ENCODE data around the gene DGCR6L.
"Not testable (repeated sequence)": the region's sequence is repeated elsewhere in the genome, so short reads cannot be mapped to it uniquely, and the experiment has no call there.

Gene DGCR6L

DNA sequence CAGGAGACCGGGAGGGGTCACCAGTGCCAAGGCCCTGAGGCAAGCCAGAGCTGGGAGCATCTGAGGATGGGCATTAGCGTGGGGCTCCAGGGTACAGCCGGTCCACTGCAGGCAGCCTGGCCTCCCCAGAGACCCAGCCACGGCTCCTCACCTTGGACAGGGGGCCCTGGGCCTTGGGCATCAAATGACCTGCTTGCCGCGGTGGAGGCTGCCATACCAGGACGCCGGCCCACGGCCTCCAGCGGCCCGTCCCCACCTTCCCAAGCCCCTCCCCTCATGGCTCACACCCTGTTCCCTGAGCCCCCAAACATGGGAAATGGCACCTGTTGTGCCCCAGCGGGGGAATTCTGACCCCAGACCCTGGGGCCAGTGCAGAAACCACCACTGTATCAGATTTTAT is 39.0 kb downstream of the DGCR6L start:
- H3K4me1 ChIP-seq, result peaks cover 9% of the 10 kb centered on the region
- H3K4me3 ChIP-seq (ENCODE audit: low read depth, low read length), result no peak overlapping the region
- TF ChIP-seq, protein P1, sequence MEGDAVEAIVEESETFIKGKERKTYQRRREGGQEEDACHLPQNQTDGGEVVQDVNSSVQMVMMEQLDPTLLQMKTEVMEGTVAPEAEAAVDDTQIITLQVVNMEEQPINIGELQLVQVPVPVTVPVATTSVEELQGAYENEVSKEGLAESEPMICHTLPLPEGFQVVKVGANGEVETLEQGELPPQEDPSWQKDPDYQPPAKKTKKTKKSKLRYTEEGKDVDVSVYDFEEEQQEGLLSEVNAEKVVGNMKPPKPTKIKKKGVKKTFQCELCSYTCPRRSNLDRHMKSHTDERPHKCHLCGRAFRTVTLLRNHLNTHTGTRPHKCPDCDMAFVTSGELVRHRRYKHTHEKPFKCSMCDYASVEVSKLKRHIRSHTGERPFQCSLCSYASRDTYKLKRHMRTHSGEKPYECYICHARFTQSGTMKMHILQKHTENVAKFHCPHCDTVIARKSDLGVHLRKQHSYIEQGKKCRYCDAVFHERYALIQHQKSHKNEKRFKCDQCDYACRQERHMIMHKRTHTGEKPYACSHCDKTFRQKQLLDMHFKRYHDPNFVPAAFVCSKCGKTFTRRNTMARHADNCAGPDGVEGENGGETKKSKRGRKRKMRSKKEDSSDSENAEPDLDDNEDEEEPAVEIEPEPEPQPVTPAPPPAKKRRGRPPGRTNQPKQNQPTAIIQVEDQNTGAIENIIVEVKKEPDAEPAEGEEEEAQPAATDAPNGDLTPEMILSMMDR (IDR thresholded peaks at IDR 0.05; ENCODE audit: low read depth, low read length), result no peak
- DNase-seq, result no peak
- no peaks in the 10 kb centered on the region for H3K9me3 ChIP-seq
- H3K36me3 ChIP-seq, result no peaks in the 10 kb centered on the region
- H3K27me3 ChIP-seq, result no peaks in the 10 kb centered on the region

GRCh38 chr22:20280163-20280562 is 39.7 kb downstream of the DGCR6L start:
- not testable (repeated sequence) for DNase-seq, H3K9me3 ChIP-seq

GRCh38 chr22:20279662-20280134 is 40.2 kb downstream of the DGCR6L start:
- H3K4me1 ChIP-seq, result peaks cover 9% of the 10 kb centered on the region
- H3K4me3 ChIP-seq (ENCODE audit: low read depth, low read length), result no peak overlapping the region
- TF ChIP-seq, protein P1 (IDR thresholded peaks at IDR 0.05; ENCODE audit: low read depth, low read length), result no peak
- H3K36me3 ChIP-seq, result no peaks in the 10 kb centered on the region
- H3K9me3 ChIP-seq, result no peaks in the 10 kb centered on the region
- no peak for DNase-seq
- no peaks in the 10 kb centered on the region for H3K27me3 ChIP-seq

More at GRCh38 chr22:20280163-20280562, 39.7 kb downstream of the DGCR6L start:
- H3K4me3 ChIP-seq (ENCODE audit: low read depth, low read length); H3K36me3 ChIP-seq; H3K27me3 ChIP-seq; H3K4me1 ChIP-seq: not testable (repeated sequence)

DNA sequence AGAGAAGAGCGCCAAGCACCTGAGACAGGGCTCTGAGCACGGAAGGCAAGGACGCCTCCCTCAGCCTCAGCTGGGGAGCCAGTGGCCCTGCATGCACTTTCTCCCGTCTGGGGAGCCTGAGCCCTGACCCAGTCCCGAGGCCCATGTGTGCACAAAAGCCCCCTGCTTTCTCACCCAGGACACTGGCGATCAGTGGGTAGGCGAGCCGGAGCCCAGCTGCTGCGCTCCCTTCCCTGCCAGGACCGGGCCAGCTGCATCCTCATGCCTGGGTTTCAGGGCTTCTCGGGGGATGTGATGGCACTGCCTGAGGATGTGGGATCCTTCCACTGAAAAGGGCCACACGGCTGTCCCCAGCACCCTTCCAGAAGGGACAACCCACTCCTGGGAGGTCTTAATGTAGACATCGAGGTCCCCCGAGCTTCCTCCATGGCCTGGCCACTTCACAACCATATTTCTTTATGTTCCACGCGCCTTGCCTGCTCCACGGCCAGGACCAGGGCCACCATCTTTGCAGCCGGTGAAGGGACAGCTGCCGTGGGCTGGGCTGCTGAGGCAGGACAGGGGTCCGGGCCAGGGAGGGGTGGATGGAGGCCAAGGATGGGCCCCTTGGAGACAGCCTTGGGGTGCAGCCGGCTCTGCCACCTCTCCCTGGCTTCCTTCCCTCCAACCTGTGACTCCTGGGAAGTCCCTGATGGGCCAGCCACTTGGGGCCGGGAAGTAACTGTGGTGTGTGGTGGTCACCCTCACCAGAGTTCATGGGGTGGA is 41.0 kb downstream of the DGCR6L start:
- not testable (repeated sequence) for H3K4me1 ChIP-seq; DNase-seq; H3K4me3 ChIP-seq (ENCODE audit: low read depth, low read length); H3K9me3 ChIP-seq; H3K27me3 ChIP-seq; H3K36me3 ChIP-seq

DNA sequence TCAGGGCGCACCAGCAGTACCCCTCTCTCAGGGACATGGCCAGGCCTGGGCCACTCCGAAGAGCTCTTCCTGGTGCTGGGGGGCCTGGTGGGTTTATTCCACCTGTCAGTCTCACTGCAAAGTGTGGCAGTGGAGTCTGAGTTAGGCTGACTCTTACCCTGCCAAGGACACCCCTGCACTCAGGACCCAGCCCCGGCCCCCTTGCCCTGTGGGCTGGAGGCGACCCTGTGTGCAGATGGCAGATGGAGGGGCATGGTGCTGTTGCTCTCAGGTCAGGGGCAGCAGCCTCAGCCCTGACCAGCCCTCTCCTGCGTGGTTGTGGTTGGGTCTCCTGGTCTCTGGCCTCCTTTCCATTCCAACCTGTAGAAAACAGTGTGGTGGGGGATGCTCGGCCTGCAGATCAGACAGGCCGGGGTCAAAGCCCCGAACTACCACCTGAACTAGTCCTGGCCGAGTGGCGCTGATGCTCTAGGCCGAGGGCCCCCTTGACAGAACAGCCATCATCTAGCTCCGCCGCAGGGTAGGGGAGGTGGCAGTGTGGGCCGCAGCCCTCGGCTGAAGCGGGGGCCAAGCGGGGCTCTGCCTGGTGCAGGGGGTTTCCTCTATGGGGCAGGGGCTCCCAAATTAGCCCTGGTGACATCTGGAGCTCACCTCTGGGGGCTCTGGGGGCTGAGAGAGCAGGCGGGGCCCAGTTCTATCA is 41.8 kb downstream of the DGCR6L start:
- H3K4me1 ChIP-seq; H3K4me3 ChIP-seq (ENCODE audit: low read depth, low read length): not testable (repeated sequence)

GRCh38 chr22:20276468-20276867 is 43.4 kb downstream of the DGCR6L start:
- DNase-seq, result no peak
- no peak overlapping the region for H3K4me3 ChIP-seq (ENCODE audit: low read depth, low read length)
- H3K9me3 ChIP-seq, result no peaks in the 10 kb centered on the region
- H3K27me3 ChIP-seq, result no peaks in the 10 kb centered on the region
- no peaks in the 10 kb centered on the region for H3K4me1 ChIP-seq
- TF ChIP-seq, protein P1 (IDR thresholded peaks at IDR 0.05; ENCODE audit: low read depth, low read length), result no peak
- no peaks in the 10 kb centered on the region for H3K36me3 ChIP-seq

More for the DNA sequence above, 41.8 kb downstream of the DGCR6L start:
- not testable (repeated sequence) for H3K9me3 ChIP-seq, H3K36me3 ChIP-seq, H3K27me3 ChIP-seq, DNase-seq

DNA sequence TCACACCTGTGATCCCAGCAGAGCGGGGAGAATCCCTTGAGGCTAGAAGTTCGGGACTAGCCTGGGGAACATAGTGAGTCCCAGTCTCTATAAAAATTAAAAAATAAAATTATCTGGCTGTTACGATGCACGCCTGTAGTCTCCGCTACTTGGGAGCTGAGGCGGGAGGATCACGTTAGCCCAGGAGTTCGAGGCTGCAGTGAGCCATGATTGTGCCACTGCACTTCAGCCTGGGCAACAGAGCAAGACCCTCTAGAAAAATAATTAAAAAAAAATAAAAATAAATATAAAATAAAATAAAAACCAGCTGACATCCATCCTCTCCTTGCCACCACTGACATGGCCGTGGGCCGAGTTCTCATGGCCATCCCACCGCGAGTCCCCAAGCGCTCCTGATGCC is 44.0 kb downstream of the DGCR6L start:
- no peak overlapping the region for H3K4me3 ChIP-seq (ENCODE audit: low read depth, low read length)
- no peaks in the 10 kb centered on the region for H3K27me3 ChIP-seq
- no peak for DNase-seq
- no peaks in the 10 kb centered on the region for H3K36me3 ChIP-seq
- TF ChIP-seq, protein P1 (IDR thresholded peaks at IDR 0.05; ENCODE audit: low read depth, low read length), result no peak
- H3K4me1 ChIP-seq, result no peaks in the 10 kb centered on the region
- H3K9me3 ChIP-seq, result no peaks in the 10 kb centered on the region

DNA sequence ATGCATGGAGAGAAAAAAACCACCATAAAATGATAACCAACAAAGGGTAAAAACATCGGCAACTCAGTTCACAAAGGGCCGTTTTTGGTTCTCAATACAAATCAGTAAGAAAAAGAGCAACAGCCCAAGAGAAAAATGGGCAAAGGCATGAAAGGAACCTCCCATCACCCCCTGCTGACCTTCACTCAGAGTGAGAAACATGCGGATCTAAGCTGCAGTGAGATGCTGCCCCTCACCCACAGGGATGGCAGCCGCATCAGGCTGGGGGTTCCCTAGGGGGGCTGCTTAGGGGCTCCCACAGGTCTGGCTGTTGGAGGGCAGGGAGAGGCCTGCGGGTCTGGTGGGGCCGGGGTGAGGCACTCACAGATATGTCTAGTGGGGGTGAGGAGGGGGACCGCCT is 44.5 kb downstream of the DGCR6L start:
- H3K36me3 ChIP-seq; DNase-seq; H3K4me3 ChIP-seq (ENCODE audit: low read depth, low read length); H3K27me3 ChIP-seq; H3K9me3 ChIP-seq; H3K4me1 ChIP-seq: not testable (repeated sequence)

DNA sequence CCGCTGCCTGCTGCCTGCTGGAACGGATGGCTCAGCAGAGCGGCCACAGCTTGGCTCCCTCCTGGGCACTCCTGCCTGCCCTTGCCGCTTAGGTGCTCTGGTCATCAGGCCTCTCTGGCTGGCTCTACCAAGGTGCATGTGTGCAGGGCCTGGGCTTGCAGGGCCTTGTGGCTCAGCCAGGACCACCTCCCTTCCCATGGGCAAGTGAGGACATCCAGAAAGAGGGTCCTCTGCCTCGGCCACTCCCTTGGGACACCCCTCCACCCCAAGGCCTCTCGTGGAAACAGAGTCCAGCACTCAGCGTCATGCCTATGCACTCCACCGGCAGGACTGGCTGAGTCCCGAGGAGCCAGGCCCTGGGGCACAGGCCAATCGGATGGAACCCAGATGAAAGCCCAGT is 45.5 kb downstream of the DGCR6L start:
- H3K36me3 ChIP-seq; H3K4me3 ChIP-seq (ENCODE audit: low read depth, low read length); DNase-seq; H3K4me1 ChIP-seq; H3K9me3 ChIP-seq; H3K27me3 ChIP-seq: not testable (repeated sequence)
